Ramos (cell line): ENCODE data around the gene SYNPO2.

Source experiments
- in situ Hi-C: fragments of 300-500 bp; cut with MboI; formaldehyde crosslinking; loops from one replicate; pipeline ENCODE4 v1.14.3; 2022; ENCODE audit warnings: low sequenced_read_pairs; ENCODE audit not compliant: unreplicated experiment

SYNPO2 gene

GRCh38 chr4:119026662-119027444, 138.2 kb downstream of the SYNPO2 start:
- in situ Hi-C loops = no loop called here

- in situ Hi-C loops = no loop called here
Observed at GRCh38 chr4:119027811-119028210, 139.2 kb downstream of the SYNPO2 start.

- in situ Hi-C loops = no loop called here
Observed at GRCh38 chr4:119028296-119028695, 139.6 kb downstream of the SYNPO2 start.

- in situ Hi-C loops = no loop called here
Observed at GRCh38 chr4:119029847-119030535, 141.3 kb downstream of the SYNPO2 start.

- in situ Hi-C loops = no loop called here
Observed at GRCh38 chr4:119030536-119030890, 141.9 kb downstream of the SYNPO2 start.

GRCh38 chr4:119031218-119031617, 142.6 kb downstream of the SYNPO2 start:
- in situ Hi-C loops = no loop called here

GRCh38 chr4:119032921-119033685, 144.4 kb downstream of the SYNPO2 start:
- in situ Hi-C loops = no loop called here

GRCh38 chr4:119034276-119035008, 145.8 kb downstream of the SYNPO2 start:
- in situ Hi-C loops = no loop called here

GRCh38 chr4:119035951-119036737, 147.5 kb downstream of the SYNPO2 start:
- in situ Hi-C loops = no loop called here

GRCh38 chr4:119037709-119038108, 149.1 kb downstream of the SYNPO2 start:
- in situ Hi-C loops = no loop called here

- in situ Hi-C loops = no loop called here
Observed at GRCh38 chr4:119038116-119038841, 149.6 kb downstream of the SYNPO2 start.

GRCh38 chr4:119039160-119039559, 150.5 kb downstream of the SYNPO2 start:
- in situ Hi-C loops = no loop called here

- in situ Hi-C loops = loop anchor here (10.0 kb wide), 1 partner anchor 255 kb away; no protein-coding TSS in a partner anchor
Observed at GRCh38 chr4:119039779-119040178, 151.1 kb downstream of the SYNPO2 start.

GRCh38 chr4:119040261-119040660, 151.6 kb downstream of the SYNPO2 start:
- in situ Hi-C loops = loop anchor here (10.0 kb wide), 1 partner anchor 255 kb away; no protein-coding TSS in a partner anchor

- in situ Hi-C loops = loop anchor here (10.0 kb wide), 1 partner anchor 254 kb away; no protein-coding TSS in a partner anchor
Observed at GRCh38 chr4:119040694-119041185, 152.1 kb downstream of the SYNPO2 start.

- in situ Hi-C loops = loop anchor here (10.0 kb wide), 1 partner anchor 253 kb away; no protein-coding TSS in a partner anchor
Observed at GRCh38 chr4:119041396-119041795, 152.7 kb downstream of the SYNPO2 start.

- in situ Hi-C loops = loop anchor here (10.0 kb wide), 1 partner anchor 253 kb away; no protein-coding TSS in a partner anchor
Observed at GRCh38 chr4:119041951-119042560, 153.4 kb downstream of the SYNPO2 start.

- in situ Hi-C loops = loop anchor here (10.0 kb wide), 1 partner anchor 249 kb away; no protein-coding TSS in a partner anchor
Observed at GRCh38 chr4:119046263-119046662, 157.6 kb downstream of the SYNPO2 start.
